H1 (cell line): Measurements from ENCODE around the gene ETF1. TPM values are rescaled to one million over a fixed set of nuclear protein-coding genes. Genes with fewer than 3 reads are reported as not detected.
"Not testable (repeated sequence)": the region's sequence is repeated elsewhere in the genome, so short reads cannot be mapped to it uniquely, and the experiment has no call there.

Experiments used
- CTCF ChIA-PET: fragments of 300-600 bp; sonication (Branson Sonifier 250); formaldehyde crosslinking; loops from one replicate; lab custom pipeline; 2021; ENCODE audit not compliant: partially characterized antibody; lab: Charles Lee
- POLR2A ChIA-PET: fragments of 300-600 bp; sonication (Branson Sonifier 250); formaldehyde crosslinking; loops from one replicate; lab custom pipeline; 2021; ENCODE audit warnings: inconsistent platforms; ENCODE audit not compliant: partially characterized antibody; lab: Charles Lee
- DNase-seq, 2 experiments: peaks; one replicate each; pipeline versions ENCODE4 v3.0.0 to v3.0.0-alpha.2; 2010 to 2022; ENCODE audit warnings: low spot score in 2 of 2, low read depth in 1 of 2, mixed read lengths in 1 of 2
- FAIRE-seq: peaks from 2 replicates; lab custom pipeline; 2011; peaks lifted over from hg19 to GRCh38; lab: Jason Lieb, UNC
- H2AFZ ChIP-seq: 2 replicates; pipeline ENCODE4 v1.8.1; 2012; ENCODE audit warnings: low read length, inconsistent platforms
- H2AK5ac ChIP-seq: 2 replicates; pipeline ENCODE4 v1.6.1; 2013; ENCODE audit warnings: low read depth, low read length
- H2BK120ac ChIP-seq: replicated peaks from 2 replicates; pipeline ENCODE3; 2013; ENCODE audit warnings: low read depth, low read length, inconsistent platforms
- H2BK12ac ChIP-seq: 2 replicates; pipeline ENCODE4 v1.6.1; 2013; ENCODE audit warnings: low read depth, low read length
- H2BK15ac ChIP-seq: 2 replicates; pipeline ENCODE4 v1.6.1; 2013; ENCODE audit warnings: low read length
- H2BK20ac ChIP-seq: 2 replicates; pipeline ENCODE4 v1.6.1; 2013; ENCODE audit warnings: low read length
- H2BK5ac ChIP-seq: 2 replicates; pipeline ENCODE4 v1.6.1; 2013; ENCODE audit warnings: low read depth, low read length
- H3K14ac ChIP-seq: 2 replicates; pipeline ENCODE4 v1.6.1; 2013; ENCODE audit warnings: inconsistent platforms; ENCODE audit not compliant: insufficient read length
- H3K18ac ChIP-seq: 2 replicates; pipeline ENCODE4 v1.6.1; 2013; ENCODE audit warnings: low read length; ENCODE audit errors: extremely low read depth
- H3K23ac ChIP-seq: 2 replicates; pipeline ENCODE4 v1.6.1; 2013; ENCODE audit warnings: inconsistent platforms; ENCODE audit not compliant: insufficient read length
- H3K23me2 ChIP-seq: 2 replicates; pipeline ENCODE4 v1.6.1; 2013; ENCODE audit warnings: low read depth, low read length
- H3K27ac ChIP-seq: 2 replicates; pipeline ENCODE4 v1.6.1; 2011; ENCODE audit warnings: low read depth, low read length, inconsistent platforms
- H3K27me3 ChIP-seq, 4 experiments: replicated peaks in 1 of 4; 1 replicate in 1 of 4; 2 replicates in 3 of 4; pipeline versions ENCODE4 v1.6.1 to v1.8.1; 2011 to 2013; ENCODE audit warnings: low read length in 3 of 4, mild to moderate bottlenecking in 3 of 4, inconsistent platforms in 2 of 4, mixed read lengths in 2 of 4, moderate library complexity in 1 of 4; ENCODE audit not compliant: control insufficient read depth in 3 of 4, insufficient read depth in 3 of 4; ENCODE audit errors: extremely low read depth in 1 of 4
- H3K36me3 ChIP-seq, 4 experiments: 2 replicates each; pipeline versions ENCODE4 v1.6.1 to v1.8.1; 2011 to 2013; ENCODE audit warnings: mild to moderate bottlenecking in 4 of 4, low read length in 3 of 4, moderate library complexity in 2 of 4, control low read depth in 1 of 4, inconsistent platforms in 1 of 4; ENCODE audit not compliant: insufficient read depth in 4 of 4, control insufficient read depth in 2 of 4
- H3K4ac ChIP-seq: replicated peaks from 2 replicates; pipeline ENCODE3; 2013; ENCODE audit warnings: low read length, low read depth, mixed read lengths, inconsistent platforms; ENCODE audit not compliant: insufficient read length
- H3K4me1 ChIP-seq, 4 experiments: replicated peaks in 1 of 4; 1 replicate in 1 of 4; 2 replicates in 3 of 4; pipeline versions ENCODE4 v1.6.1 to v1.8.1; 2011 to 2013; ENCODE audit warnings: low read length in 3 of 4, inconsistent platforms in 2 of 4, mixed read lengths in 1 of 4; ENCODE audit not compliant: insufficient read depth in 4 of 4, control insufficient read depth in 3 of 4
- H3K4me2 ChIP-seq, 2 experiments: 2 replicates each; pipeline versions ENCODE4 v1.6.1 to v1.8.1; 2011 to 2013; ENCODE audit warnings: low read depth in 2 of 2, low read length in 2 of 2, control low read depth in 1 of 2, inconsistent platforms in 1 of 2, mild to moderate bottlenecking in 1 of 2; ENCODE audit not compliant: insufficient read depth in 1 of 2
- H3K4me3 ChIP-seq, 4 experiments: fragments of 200-600, 300-600 bp in 1 of 4; sonication (generic), shearing (Covaris generic), sonication (Bioruptor Twin) in 1 of 4; 2 replicates each; pipeline versions ENCODE4 v1.5.1 to v1.8.1; 2011 to 2016; ENCODE audit warnings: low read length in 4 of 4, low read depth in 3 of 4, control low read depth in 2 of 4, inconsistent platforms in 2 of 4, mild to moderate bottlenecking in 2 of 4, mixed read lengths in 1 of 4, moderate library complexity in 1 of 4; ENCODE audit not compliant: insufficient read depth in 2 of 4; ENCODE audit errors: extremely low read depth in 1 of 4
- H3K56ac ChIP-seq: replicated peaks from 2 replicates; pipeline ENCODE3; 2013; ENCODE audit warnings: low read depth, mild to moderate bottlenecking, mixed read lengths, low read length, inconsistent platforms; ENCODE audit not compliant: insufficient read length
- H3K79me1 ChIP-seq: 2 replicates; pipeline ENCODE4 v1.6.1; 2013; ENCODE audit warnings: low read depth, low read length, control low read depth
- H3K79me2 ChIP-seq, 2 experiments: 2 replicates each; pipeline versions ENCODE4 v1.6.1 to v1.8.1; 2012 to 2013; ENCODE audit warnings: low read length in 2 of 2, mild to moderate bottlenecking in 2 of 2, inconsistent platforms in 1 of 2; ENCODE audit not compliant: insufficient read depth in 2 of 2, control insufficient read depth in 1 of 2
- H3K9ac ChIP-seq, 4 experiments: replicated peaks in 1 of 4; 1 replicate in 1 of 4; 2 replicates in 3 of 4; pipeline versions ENCODE4 v1.6.1 to v1.8.1; 2011 to 2013; ENCODE audit warnings: low read depth in 3 of 4, low read length in 3 of 4, control low read depth in 2 of 4, mild to moderate bottlenecking in 2 of 4, moderate library complexity in 2 of 4, inconsistent platforms in 1 of 4; ENCODE audit errors: extremely low read depth in 1 of 4
- H3K9me3 ChIP-seq, 2 experiments: 2 replicates each; pipeline versions ENCODE4 v1.6.1 to v1.8.1; 2012 to 2013; ENCODE audit warnings: mild to moderate bottlenecking in 2 of 2, moderate library complexity in 2 of 2, control low read depth in 1 of 2, inconsistent platforms in 1 of 2, low read depth in 1 of 2, low read length in 1 of 2, mixed read lengths in 1 of 2; ENCODE audit not compliant: insufficient read depth in 2 of 2
- H4K20me1 ChIP-seq, 2 experiments: replicated peaks in 1 of 2; 2 replicates each; pipeline versions ENCODE3 to v1.8.1; 2011 to 2013; ENCODE audit warnings: inconsistent platforms in 2 of 2, low read length in 2 of 2, mild to moderate bottlenecking in 1 of 2; ENCODE audit not compliant: insufficient read depth in 2 of 2, control insufficient read depth in 1 of 2
- H4K5ac ChIP-seq: 2 replicates; pipeline ENCODE4 v1.6.1; 2013; ENCODE audit warnings: low read length, low read depth, mixed read lengths, inconsistent platforms; ENCODE audit not compliant: insufficient read length
- H4K8ac ChIP-seq: 2 replicates; pipeline ENCODE4 v1.8.0; 2013; ENCODE audit warnings: mild to moderate bottlenecking, moderate library complexity, low read length, inconsistent platforms; ENCODE audit not compliant: insufficient read depth; ENCODE audit errors: extremely low read depth
- H4K91ac ChIP-seq: replicated peaks from 2 replicates; pipeline ENCODE3; 2013; ENCODE audit warnings: low read length, mixed read lengths, inconsistent platforms; ENCODE audit not compliant: insufficient read length
- WGBS, 2 experiments: shearing (Covaris generic) in 1 of 2; methylation state at CpG; one replicate each; pipeline versions ENCODE4 v1.1.6 to v1.1.7; 2013 to 2015; ENCODE audit warnings: low lambda C conversion rate in 2 of 2, mixed read lengths in 2 of 2, inconsistent platforms in 1 of 2, low coverage in 1 of 2, missing lambda C conversion rate in 1 of 2; ENCODE audit not compliant: insufficient replicate concordance in 2 of 2, insufficient coverage in 1 of 2, insufficient read length in 1 of 2; ENCODE audit errors: extremely low coverage in 1 of 2, missing lambda C conversion rate in 1 of 2; 5-methylcytosine and 5-hydroxymethylcytosine counted together
- polyA plus RNA-seq, 7 experiments: library from polyadenylated mRNA; depleted of rRNA in 3 of 7; stranded (reverse) in 5 of 7; unstranded in 2 of 7; fragments of >200 nt in 5 of 7; fragments of 200-250 nt in 2 of 7; gene quantifications; 1 replicate in 5 of 7; 2 replicates in 1 of 7; 4 replicates in 1 of 7; pipeline versions ENCODE4 v1.2.1 to v1.2.3, GENCODE V29; 2011 to 2013; ENCODE audit warnings: missing spikeins in 2 of 7, mixed read lengths in 2 of 7
- total RNA-seq: library from RNA; stranded (reverse); fragmentation: NEBNext Ultra II Directional; extraction: Animal tissue kit (Norgen Biotek cat#: 25700); gene quantifications from 2 replicates; pipeline ENCODE4 v1.2.1, GENCODE V29; 2021

ETF1 gene
- total and polyA plus RNA-seq, 2 of the 8 experiments (the other 6 are each of a cell fraction or from before 2014, with no cell fraction given): 50.5 to 168 TPM

GRCh38 chr5:138507485-138507884 is 35.6 kb downstream of the ETF1 start:
- not testable (repeated sequence) for H3K56ac ChIP-seq, FAIRE-seq, H2BK20ac ChIP-seq, DNase-seq, H4K5ac ChIP-seq, H3K23me2 ChIP-seq, H3K79me1 ChIP-seq, H4K8ac ChIP-seq, H3K4me3 ChIP-seq, H3K9ac ChIP-seq, H3K9me3 ChIP-seq, H2BK120ac ChIP-seq, H2AK5ac ChIP-seq, H3K4me2 ChIP-seq, H3K14ac ChIP-seq, H2BK12ac ChIP-seq, H2BK5ac ChIP-seq, H3K18ac ChIP-seq, H3K27ac ChIP-seq, H3K4me1 ChIP-seq, H2BK15ac ChIP-seq, H3K79me2 ChIP-seq, H3K23ac ChIP-seq, H3K4ac ChIP-seq, H3K27me3 ChIP-seq, H4K91ac ChIP-seq, H2AFZ ChIP-seq
- 92% methylated on average over 8 of the region's 8 CpGs; no CpG with 5 or more reads in 1 of the 2 experiments for WGBS, 2 experiments
- H3K36me3 ChIP-seq: peaks cover 21 to 54% (median 42%) of the 10 kb centered on the region in 4 experiments
- POLR2A ChIA-PET: interaction anchor here (1.2 to 3.1 kb wide), 2 partner anchors 42 to 43 kb away, joined by 6 to 16 read pairs; partner anchors contain the start of gene EGR1
- H4K20me1 ChIP-seq: peaks cover 6 to 13% of the 10 kb centered on the region in 2 experiments
- CTCF ChIA-PET: interaction anchor here (15.9 kb wide), 1 partner anchor 52 kb away, joined by 532 read pairs; the partner anchor contains the start of gene EGR1
